HG03139 (cell line): ENCODE results near the gene PROX1.

ENCODE experiments used
- ATAC-seq: cut with Tn5 transposase; IDR thresholded peaks from one replicate; pipeline ENCODE4 v1.9.1; 2021; ENCODE audit not compliant: unreplicated experiment

PROX1 gene

GRCh38 chr1:213987927-213988506, at the start of gene PROX1:
Gene PROX1 (plus strand): TSS chr1:213987973. CDS start chr1:213996536, 8,563 bp downstream.
- ATAC-seq, result peak; percentile 69

- ATAC-seq, result no peak
These were observed 49.0 kb upstream of the PROX1 start for GRCh38 chr1:213938776-213939175.

- no peak for ATAC-seq
These were observed 47.9 kb upstream of the PROX1 start for GRCh38 chr1:213939888-213940287.

- ATAC-seq, result no peak
These were observed 46.8 kb upstream of the PROX1 start for GRCh38 chr1:213940947-213941346.

DNA sequence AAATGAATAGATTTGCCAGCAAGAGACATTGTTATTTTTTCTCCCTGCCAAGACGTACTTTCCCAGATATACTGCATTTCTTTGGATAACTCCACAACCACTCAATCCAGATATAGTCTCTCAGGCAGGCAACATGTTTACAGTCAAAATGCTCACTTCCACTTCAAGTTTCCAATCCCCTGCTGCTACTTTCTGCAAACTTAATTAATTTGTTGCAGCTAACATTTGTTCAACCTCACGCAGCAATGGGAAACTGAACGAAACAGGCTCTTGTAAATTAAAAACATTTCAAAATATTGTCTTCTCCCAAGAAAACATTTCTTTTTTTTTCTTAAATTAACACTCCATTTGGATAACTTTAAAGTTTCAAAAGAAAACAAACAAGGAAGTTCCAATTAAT, 45.7 kb upstream of the PROX1 start:
- ATAC-seq, result no peak

- ATAC-seq, result no peak
These were observed 40.5 kb upstream of the PROX1 start for GRCh38 chr1:213947200-213947801.

DNA sequence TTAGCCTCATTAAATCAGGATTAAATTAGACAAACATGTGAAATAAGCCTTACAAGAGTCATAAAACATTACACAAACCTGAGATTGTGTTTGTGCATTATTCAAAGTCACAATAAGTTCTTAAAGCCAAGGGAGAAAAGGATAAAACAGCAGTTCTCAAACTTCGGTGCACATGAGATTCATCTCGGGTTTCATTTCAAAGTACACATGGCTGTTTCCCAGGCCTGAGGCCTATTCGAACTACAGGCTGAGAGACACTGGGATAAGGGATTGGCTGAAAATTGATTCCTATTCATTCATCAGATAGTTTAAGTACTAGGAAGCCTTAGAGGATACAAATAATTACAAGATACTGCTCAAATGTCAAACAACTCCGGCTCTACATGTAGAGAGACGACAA, 35.9 kb upstream of the PROX1 start:
- ATAC-seq, result no peak

DNA sequence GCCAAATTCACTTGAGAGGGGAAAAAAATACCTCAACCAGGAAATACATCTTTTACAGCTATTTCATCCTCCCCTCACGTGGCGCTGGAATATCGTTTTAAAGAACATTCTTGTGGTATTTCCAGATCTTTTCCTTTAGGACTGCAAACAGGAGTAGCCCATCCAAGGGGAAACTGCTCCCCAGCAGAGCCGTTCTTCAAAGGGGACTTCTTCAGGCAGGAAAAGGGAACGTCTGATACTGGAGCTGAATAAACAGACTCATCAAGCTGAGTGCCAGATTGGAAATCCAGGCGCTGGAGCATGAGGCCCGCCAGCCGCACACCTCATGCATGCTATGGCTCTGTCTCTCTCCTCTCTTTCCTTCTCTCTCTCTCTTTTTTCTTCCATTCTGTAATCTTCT, 34.0 kb upstream of the PROX1 start:
- ATAC-seq, result no peak

DNA sequence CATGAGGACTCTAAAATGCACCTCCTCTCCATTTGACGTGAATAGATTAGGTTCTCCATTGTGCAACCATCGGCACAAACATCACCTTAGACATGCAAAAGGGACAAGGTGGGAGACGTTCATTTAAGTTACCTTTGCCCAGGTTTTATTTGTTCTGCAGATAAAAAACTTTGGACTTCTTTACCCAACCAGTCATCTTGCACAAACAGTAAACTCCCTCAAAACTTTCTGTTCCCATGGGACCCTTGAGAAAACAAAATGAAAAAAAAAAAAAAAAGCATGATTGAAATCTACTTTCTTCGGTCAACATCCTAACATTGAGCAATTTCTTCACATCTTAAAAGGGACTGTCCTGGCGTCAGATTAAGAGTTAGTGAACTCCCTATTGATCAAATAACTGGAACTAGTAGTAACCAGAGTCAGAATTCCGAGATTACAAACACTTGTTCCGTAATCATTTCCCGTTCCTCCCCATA, 31.4 kb upstream of the PROX1 start:
- no peak for ATAC-seq

- no peak for ATAC-seq
These were observed 29.4 kb upstream of the PROX1 start for GRCh38 chr1:213958346-213958745.

GRCh38 chr1:213960963-213961362, 26.8 kb upstream of the PROX1 start:
- no peak for ATAC-seq

DNA sequence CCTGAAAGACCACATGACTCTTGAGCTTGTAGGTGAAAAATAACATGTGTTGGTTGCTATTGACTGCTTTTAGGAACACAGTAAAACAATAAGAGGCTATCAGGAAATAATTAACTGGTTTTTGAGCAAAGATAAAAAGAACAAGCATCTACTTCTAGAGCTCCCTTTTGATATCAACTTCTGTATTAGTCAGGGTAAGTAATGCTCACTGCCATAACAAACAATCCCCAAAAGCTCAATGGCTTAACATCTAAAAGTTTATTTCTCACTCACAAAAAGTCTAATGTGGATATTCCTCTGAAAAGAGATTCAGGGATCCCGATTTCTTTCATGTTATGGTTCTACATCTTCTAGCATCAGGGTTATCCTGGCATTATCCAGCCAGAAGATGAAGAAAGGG, 25.3 kb upstream of the PROX1 start:
- no peak for ATAC-seq

DNA sequence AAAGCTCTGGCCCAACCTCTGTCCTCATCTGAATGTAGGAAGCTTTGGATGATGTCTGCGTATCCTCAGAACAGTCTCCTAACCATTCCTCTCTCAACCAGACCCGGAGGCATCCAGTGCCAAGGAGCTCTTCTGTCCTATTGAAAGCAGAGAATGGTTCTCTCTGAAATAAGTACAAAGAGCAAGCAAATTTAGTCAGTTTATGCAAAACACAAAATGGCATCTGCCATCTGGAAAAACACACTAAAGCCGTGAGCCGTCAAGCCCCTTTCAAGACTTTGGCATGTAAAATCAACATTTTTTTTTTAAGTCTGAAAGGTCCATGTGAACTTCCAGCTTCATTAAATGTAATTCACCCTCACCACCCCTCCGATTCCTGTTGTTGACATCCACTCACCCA, 21.7 kb upstream of the PROX1 start:
- ATAC-seq, result no peak

GRCh38 chr1:213968146-213968825, 19.5 kb upstream of the PROX1 start:
- ATAC-seq, result no peak

DNA sequence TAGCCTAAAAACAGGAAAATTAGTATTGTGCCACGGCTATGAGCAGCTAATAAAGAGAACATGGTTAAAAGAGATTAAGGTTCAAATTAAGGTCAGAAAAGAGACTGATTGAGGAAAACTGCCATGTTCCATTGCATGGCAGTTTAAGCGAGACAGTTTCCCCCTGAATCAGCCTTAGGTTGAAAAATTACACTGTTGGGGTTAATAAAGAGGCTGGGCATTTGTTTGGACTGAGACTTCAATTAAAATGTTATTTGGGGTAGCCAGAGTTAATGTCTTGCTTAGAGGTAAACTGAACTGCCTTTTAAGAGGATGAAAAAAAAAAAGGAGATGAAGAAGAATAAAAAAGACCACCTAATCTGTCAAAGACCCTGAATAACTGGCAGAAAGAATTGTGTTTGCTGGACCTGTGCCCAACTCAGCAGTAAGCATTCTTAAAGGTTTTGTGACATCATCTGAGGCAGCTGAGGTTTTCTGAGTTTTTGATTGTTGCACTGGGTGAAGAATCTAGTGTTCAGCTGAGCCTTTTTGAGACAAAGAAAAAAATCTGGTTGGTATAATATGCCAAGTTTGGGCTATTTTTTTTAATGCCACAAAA, 17.7 kb upstream of the PROX1 start:
- ATAC-seq, result no peak

DNA sequence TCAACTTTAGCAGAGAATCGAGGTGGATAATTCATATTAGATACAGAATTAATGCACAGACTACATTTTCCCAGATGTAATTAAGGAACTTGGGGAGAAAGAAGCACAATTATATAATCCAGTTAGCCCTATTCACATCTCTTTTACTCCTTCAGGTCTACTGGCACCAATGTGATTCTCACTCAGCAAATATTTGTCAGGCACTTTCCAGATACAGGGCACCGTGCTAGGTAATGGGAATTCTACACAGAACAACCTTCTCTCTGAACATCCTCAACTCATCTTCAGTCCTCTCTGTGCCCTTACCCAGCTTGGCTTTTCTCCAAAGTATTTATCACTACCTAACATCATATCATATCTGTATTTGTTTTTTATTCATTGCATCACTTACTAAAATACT, 15.6 kb upstream of the PROX1 start:
- ATAC-seq, result no peak

DNA sequence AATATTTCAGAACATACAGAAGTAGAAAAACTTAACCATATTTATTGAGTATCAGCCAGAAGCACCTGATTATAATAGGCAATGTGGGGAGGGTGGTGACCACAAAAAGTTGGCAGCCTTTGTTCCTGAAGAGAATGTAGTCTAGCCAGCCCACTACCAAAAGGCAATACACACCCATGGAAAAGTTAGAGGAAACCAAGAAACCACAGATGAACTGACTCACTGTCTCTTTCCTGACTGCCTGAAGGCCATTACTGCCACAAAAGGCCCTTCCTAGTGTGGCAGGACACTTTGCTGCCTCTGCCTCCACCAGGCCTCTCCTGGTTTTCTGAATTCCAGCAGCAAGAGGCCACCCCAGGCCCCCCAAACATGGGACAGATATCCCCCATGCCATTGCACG, 14.6 kb upstream of the PROX1 start:
- no peak for ATAC-seq

DNA sequence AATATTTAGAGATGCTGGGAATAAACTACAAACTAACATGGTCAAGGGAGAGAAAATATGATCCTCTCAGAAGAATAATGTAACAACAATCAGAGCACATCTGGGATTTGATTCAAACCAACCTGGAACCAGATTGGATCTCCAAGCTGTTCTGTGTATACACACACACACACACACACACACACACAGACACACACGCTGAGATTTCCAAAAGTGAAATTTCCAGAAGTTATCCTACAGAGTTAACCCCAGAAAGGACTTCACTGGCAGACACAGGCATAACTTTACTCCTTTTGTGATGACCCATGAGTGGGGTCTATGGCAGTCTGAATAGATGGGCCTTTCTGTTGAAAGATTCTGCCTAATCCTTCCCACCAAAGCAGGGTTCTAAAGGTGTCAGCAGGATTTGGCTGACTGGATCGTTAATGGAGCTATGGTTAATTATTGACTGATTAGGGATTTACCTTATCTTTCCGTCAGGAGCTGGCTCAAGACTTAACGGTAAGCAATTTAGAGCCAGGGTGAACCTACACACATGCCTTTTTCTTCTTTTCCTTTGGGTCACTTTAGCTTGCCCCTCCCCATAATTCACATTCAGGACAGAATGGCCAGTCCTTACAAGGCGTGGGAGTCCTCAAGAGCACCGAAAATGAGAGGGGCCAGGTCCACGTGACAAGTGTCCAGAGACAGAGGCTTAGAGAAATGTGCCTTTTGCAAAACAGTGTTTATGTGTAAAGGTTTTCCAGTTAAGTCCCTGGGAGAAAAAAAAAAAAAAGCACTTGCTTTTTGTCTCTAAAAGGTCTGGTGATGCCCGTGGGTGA, 10.9 kb upstream of the PROX1 start:
- no peak for ATAC-seq

- no peak for ATAC-seq
These were observed 10.3 kb upstream of the PROX1 start for GRCh38 chr1:213977486-213977842.

DNA sequence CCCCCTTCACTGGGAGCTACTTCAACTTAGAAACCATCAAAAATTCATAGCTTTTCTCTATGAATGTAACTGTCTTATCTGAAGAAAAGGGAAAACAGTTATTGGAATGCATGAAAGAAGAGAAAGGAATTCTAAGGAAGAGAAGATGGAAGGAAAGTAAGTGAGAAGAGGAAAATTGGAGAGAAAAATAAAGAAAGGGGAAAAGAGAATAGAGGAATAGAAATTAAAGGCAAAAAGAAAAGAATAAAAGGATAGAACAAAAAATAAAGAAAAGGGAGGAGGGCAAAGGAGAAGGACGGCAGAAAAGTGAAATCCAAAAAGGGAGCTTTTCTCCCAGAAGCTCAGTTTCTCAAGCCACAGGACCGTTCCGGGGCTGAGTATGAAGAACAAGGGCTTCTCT, 9.9 kb upstream of the PROX1 start:
- no peak for ATAC-seq
